ENCODE results near the gene PSMB2. TPM values are rescaled to one million over a fixed set of nuclear protein-coding genes. Genes with fewer than 3 reads are reported as not detected.

The PSMB2 gene
- total and polyA plus RNA-seq, 2 of the 8 experiments (the other 6 are each of a cell fraction or from before 2014, with no cell fraction given), result 91.4 to 101 TPM

- Histone ChIP-seq H2BK20ac (ENCODE audit: low read length) (no peak overlapping the region), H3K4ac (replicated peaks; ENCODE audit: insufficient read length, low read depth, low read length) (no peak overlapping the region), H4K5ac (ENCODE audit: insufficient read length, low read depth, low read length) (no peak overlapping the region), H3K27me3 (replicated peaks in 1 of 4; ENCODE audit: control insufficient read depth in 3 of 4, extremely low read depth in 1 of 4, insufficient read depth in 3 of 4, low read length in 3 of 4) (no peaks in the 10 kb centered on the region), H3K23me2 (ENCODE audit: low read depth, low read length) (no peaks in the 10 kb centered on the region), H4K20me1 (replicated peaks in 1 of 2; ENCODE audit: control insufficient read depth in 1 of 2, insufficient read depth in 2 of 2, low read length in 2 of 2) (peaks cover 5 to 21% of the 10 kb centered on the region in 2 experiments), H3K18ac (ENCODE audit: extremely low read depth, low read length) (no peak overlapping the region), H4K8ac (ENCODE audit: extremely low read depth, insufficient read depth, low read length) (no peak overlapping the region; the same call in 1 of the 2 replicates), H3K23ac (ENCODE audit: insufficient read length) (no peak overlapping the region), H3K27ac (ENCODE audit: low read depth, low read length) (no peak overlapping the region; the same call in 1 of the 2 replicates), H2BK5ac (ENCODE audit: low read depth, low read length) (no peak overlapping the region), H3K14ac (ENCODE audit: insufficient read length) (no peak overlapping the region), H2BK15ac (ENCODE audit: low read length) (no peak overlapping the region), H3K9ac (replicated peaks in 1 of 4; ENCODE audit: extremely low read depth in 1 of 4, low read depth in 3 of 4, low read length in 3 of 4) (no peak overlapping the region; a peak in 1 of 7 replicates), H2AK5ac (ENCODE audit: low read depth, low read length) (no peak overlapping the region), H2AFZ (ENCODE audit: low read length) (no peak overlapping the region), H3K56ac (replicated peaks; ENCODE audit: insufficient read length, low read depth, low read length) (no peak overlapping the region), H3K4me2 (ENCODE audit: insufficient read depth in 1 of 2, low read depth in 2 of 2, low read length in 2 of 2) (no peak overlapping the region; a peak in 1 of 4 replicates), H2BK12ac (ENCODE audit: low read depth, low read length) (no peak overlapping the region), H2BK120ac (replicated peaks; ENCODE audit: low read depth, low read length) (no peak overlapping the region), H3K36me3 (ENCODE audit: control insufficient read depth in 2 of 4, insufficient read depth in 4 of 4, low read length in 3 of 4) (peaks cover 2 to 23% (median 9%) of the 10 kb centered on the region in 4 experiments; a peak in 6 of 8 replicates), H3K79me1 (ENCODE audit: low read depth, low read length) (peaks cover 4% of the 10 kb centered on the region), H4K91ac (replicated peaks; ENCODE audit: insufficient read length, low read length) (no peak overlapping the region), H3K9me3 (ENCODE audit: insufficient read depth in 2 of 2, low read depth in 1 of 2, low read length in 1 of 2) (no peaks in the 10 kb centered on the region), H3K79me2 (ENCODE audit: control insufficient read depth in 1 of 2, insufficient read depth in 2 of 2, low read length in 2 of 2) (peaks cover 0 to 25% of the 10 kb centered on the region in 2 experiments; a peak in 3 of 4 replicates), H3K4me3 (ENCODE audit: extremely low read depth in 1 of 4, insufficient read depth in 2 of 4, low read depth in 3 of 4, low read length in 4 of 4) (no peak overlapping the region), H3K4me1 (replicated peaks in 1 of 4; ENCODE audit: control insufficient read depth in 3 of 4, insufficient read depth in 4 of 4, low read length in 3 of 4) (peaks cover 7 to 17% (median 13%) of the 10 kb centered on the region in 4 experiments)
- CTCF ChIA-PET (ENCODE audit: partially characterized antibody), result interaction anchor here (0.6 to 2.8 kb wide), 7 partner anchors 10 to 103 kb away, joined by 3 to 17 read pairs (median 3); no protein-coding TSS in a partner anchor
- POLR2A ChIA-PET (ENCODE audit: partially characterized antibody), result interaction anchor here (0.9 to 1.3 kb wide), 5 partner anchors 8 to 346 kb away, joined by 3 to 5 read pairs (median 3); no protein-coding TSS in a partner anchor
- DNase-seq (ENCODE audit: low read depth in 1 of 2, low spot score in 2 of 2), result no peak
- FAIRE-seq, result no peak
- no peak for TF ChIP-seq RNF2 (IDR thresholded peaks at IDR 0.05; ENCODE audit: borderline replicate concordance, low read depth, low read length, missing control alignments, poor library complexity, severe bottlenecking)
- TF ChIP-seq, protein P1, sequence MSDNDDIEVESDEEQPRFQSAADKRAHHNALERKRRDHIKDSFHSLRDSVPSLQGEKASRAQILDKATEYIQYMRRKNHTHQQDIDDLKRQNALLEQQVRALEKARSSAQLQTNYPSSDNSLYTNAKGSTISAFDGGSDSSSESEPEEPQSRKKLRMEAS (IDR thresholded peaks at IDR 0.05), result no peak
- no peak for TF ChIP-seq POU5F1 (IDR thresholded peaks at IDR 0.05; ENCODE audit: low read depth, low read length)
- TF ChIP-seq KDM4A (IDR thresholded peaks at IDR 0.05; ENCODE audit: low read depth, low read length, severe bottlenecking), result no peak
- no peak for TF ChIP-seq SIN3A (conservative IDR thresholded peaks at IDR 0.05 in 1 of 2, IDR thresholded peaks at IDR 0.05 in 1 of 2; ENCODE audit: low read depth in 1 of 2, low read length in 2 of 2)
- TF ChIP-seq YY1 (IDR thresholded peaks at IDR 0.05; ENCODE audit: low read depth, low read length), result no peak
- TF ChIP-seq CTBP2 (IDR thresholded peaks at IDR 0.05; ENCODE audit: borderline replicate concordance, insufficient read depth, insufficient read length, low read length), result no peak
- TF ChIP-seq TAF1 (IDR thresholded peaks at IDR 0.05; ENCODE audit: low read depth, low read length), result no peak
- TF ChIP-seq ATF2 (IDR thresholded peaks at IDR 0.05; ENCODE audit: low read length), result no peak
- no peak for TF ChIP-seq POLR2AphosphoS5 (IDR thresholded peaks at IDR 0.05; ENCODE audit: low read depth, low read length)
- no peak for TF ChIP-seq CHD2 (IDR thresholded peaks at IDR 0.05; ENCODE audit: low read length)
- TF ChIP-seq EZH2 (IDR thresholded peaks at IDR 0.05; ENCODE audit: low read depth, low read length, severe bottlenecking), result no peak
Observed at GRCh38 chr1:35623832-35624231, 17.5 kb downstream of the PSMB2 start.

Data from H1 (cell line).